ENCODE data around the gene EFHD2.

DNA sequence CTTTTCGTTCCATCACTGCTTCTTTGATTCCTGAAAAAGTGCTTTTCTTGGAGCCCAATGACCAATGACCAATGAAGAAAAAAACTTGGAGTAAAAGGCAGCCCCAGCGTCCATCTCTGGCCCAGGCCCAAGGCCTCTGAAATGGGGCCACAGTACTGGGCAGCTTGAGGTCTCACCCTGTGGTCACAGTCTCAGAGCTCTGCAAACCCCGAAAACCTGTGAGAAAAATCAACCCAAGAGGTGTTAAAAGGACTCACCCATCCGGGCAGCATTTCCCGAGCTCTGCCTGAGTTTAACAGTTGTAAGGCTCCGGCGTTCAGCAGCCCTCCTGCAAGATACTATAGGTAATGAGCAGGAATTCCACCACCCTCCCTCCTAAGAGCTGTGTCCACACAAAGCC is 2.1 kb upstream of the EFHD2 start:
- TF ChIP-seq, protein P1, sequence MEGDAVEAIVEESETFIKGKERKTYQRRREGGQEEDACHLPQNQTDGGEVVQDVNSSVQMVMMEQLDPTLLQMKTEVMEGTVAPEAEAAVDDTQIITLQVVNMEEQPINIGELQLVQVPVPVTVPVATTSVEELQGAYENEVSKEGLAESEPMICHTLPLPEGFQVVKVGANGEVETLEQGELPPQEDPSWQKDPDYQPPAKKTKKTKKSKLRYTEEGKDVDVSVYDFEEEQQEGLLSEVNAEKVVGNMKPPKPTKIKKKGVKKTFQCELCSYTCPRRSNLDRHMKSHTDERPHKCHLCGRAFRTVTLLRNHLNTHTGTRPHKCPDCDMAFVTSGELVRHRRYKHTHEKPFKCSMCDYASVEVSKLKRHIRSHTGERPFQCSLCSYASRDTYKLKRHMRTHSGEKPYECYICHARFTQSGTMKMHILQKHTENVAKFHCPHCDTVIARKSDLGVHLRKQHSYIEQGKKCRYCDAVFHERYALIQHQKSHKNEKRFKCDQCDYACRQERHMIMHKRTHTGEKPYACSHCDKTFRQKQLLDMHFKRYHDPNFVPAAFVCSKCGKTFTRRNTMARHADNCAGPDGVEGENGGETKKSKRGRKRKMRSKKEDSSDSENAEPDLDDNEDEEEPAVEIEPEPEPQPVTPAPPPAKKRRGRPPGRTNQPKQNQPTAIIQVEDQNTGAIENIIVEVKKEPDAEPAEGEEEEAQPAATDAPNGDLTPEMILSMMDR (IDR thresholded peaks at IDR 0.05) = no peak
- TF ChIP-seq POLR2AphosphoS5 (IDR thresholded peaks at IDR 0.05) (no peak), POLR2A (IDR thresholded peaks at IDR 0.05) (no peak)

Measured in prostate gland (tissue), 2 donors.